Measurements from ENCODE around the gene DACH1. TPM values are rescaled to one million over a fixed set of nuclear protein-coding genes. Genes with fewer than 3 reads are reported as not detected.

The DACH1 gene
- total and polyA plus RNA-seq, 12 donors = 3.6 to 20.0 (median 8.8) TPM

- Histone ChIP-seq H3K9me3 (replicated peaks in 1 of 3) (no peaks in the 10 kb centered on the region), H3K27me3 (no peaks in the 10 kb centered on the region), H3K4me1 (replicated peaks in 1 of 2) (peaks cover 0 to 7% of the 10 kb centered on the region in 2 donors), H3K36me3 (replicated peaks in 1 of 2) (no peaks in the 10 kb centered on the region), H3K4me3 (no peak overlapping the region), H3K27ac (no peak overlapping the region)
- TF ChIP-seq CTCF (IDR thresholded peaks at IDR 0.05) (no peak), POLR2A (IDR thresholded peaks at IDR 0.05) (no peak)
- DNase-seq = no peak
- intact Hi-C loops (cut with DNase I) = no loop called here
- 68 to 87% (median 80%) methylated on average over 3 of the region's 3 CpGs for WGBS, 4 donors
Observed at GRCh38 chr13:71645467-71645866, 221.5 kb downstream of the DACH1 start.

- intact Hi-C loops (cut with DNase I) = no loop called here
- H3K9me3 ChIP-seq (replicated peaks in 1 of 3) = no peaks in the 10 kb centered on the region
- H3K4me3 ChIP-seq = no peak overlapping the region
Observed at GRCh38 chr13:71644579-71644978, 222.4 kb downstream of the DACH1 start.

GRCh38 chr13:71643448-71643860, 223.6 kb downstream of the DACH1 start:
- DNase-seq = no peak
- WGBS, 4 donors = 31 to 44% (median 37%) methylated on average over 4 of the region's 4 CpGs
- H3K9me3 ChIP-seq (replicated peaks in 1 of 3) = no peaks in the 10 kb centered on the region
- intact Hi-C loops (cut with DNase I) = no loop called here
- no peaks in the 10 kb centered on the region for H3K36me3 ChIP-seq (replicated peaks in 1 of 2)
- no peak overlapping the region for H3K27ac ChIP-seq
- H3K27me3 ChIP-seq = no peaks in the 10 kb centered on the region
- no peak overlapping the region for H3K4me3 ChIP-seq
- peaks cover 0 to 7% of the 10 kb centered on the region in 2 donors for H3K4me1 ChIP-seq (replicated peaks in 1 of 2)
- no peak for TF ChIP-seq CTCF (IDR thresholded peaks at IDR 0.05)
- no peak for TF ChIP-seq POLR2A (IDR thresholded peaks at IDR 0.05)

More at GRCh38 chr13:71644579-71644978, 222.4 kb downstream of the DACH1 start:
- no peak for DNase-seq
- WGBS, 4 donors = 86 to 100% (median 94%) methylated on average over 1 of the region's 1 CpG
- Histone ChIP-seq H3K4me1 (replicated peaks in 1 of 2) (peaks cover 0 to 7% of the 10 kb centered on the region in 2 donors), H3K27me3 (no peaks in the 10 kb centered on the region), H3K36me3 (replicated peaks in 1 of 2) (no peaks in the 10 kb centered on the region), H3K27ac (no peak overlapping the region)
- TF ChIP-seq POLR2A (IDR thresholded peaks at IDR 0.05) (no peak), CTCF (IDR thresholded peaks at IDR 0.05) (no peak)

- no peak overlapping the region for H3K27ac ChIP-seq
- H3K4me1 ChIP-seq (replicated peaks in 1 of 2) = peaks cover 0 to 3% of the 10 kb centered on the region in 2 donors
- no peak overlapping the region for H3K4me3 ChIP-seq
- WGBS, 4 donors = 76 to 92% (median 79%) methylated on average over 1 of the region's 1 CpG
- DNase-seq = no peak
- intact Hi-C loops (cut with DNase I) = no loop called here
- no peaks in the 10 kb centered on the region for H3K36me3 ChIP-seq (replicated peaks in 1 of 2)
- H3K27me3 ChIP-seq = no peaks in the 10 kb centered on the region
- no peaks in the 10 kb centered on the region for H3K9me3 ChIP-seq (replicated peaks in 1 of 3)
- TF ChIP-seq CTCF (IDR thresholded peaks at IDR 0.05) (no peak), POLR2A (IDR thresholded peaks at IDR 0.05) (no peak)
Observed at GRCh38 chr13:71638751-71639150, 228.3 kb downstream of the DACH1 start.
